ENCODE results near the gene SFMBT2.

DNA sequence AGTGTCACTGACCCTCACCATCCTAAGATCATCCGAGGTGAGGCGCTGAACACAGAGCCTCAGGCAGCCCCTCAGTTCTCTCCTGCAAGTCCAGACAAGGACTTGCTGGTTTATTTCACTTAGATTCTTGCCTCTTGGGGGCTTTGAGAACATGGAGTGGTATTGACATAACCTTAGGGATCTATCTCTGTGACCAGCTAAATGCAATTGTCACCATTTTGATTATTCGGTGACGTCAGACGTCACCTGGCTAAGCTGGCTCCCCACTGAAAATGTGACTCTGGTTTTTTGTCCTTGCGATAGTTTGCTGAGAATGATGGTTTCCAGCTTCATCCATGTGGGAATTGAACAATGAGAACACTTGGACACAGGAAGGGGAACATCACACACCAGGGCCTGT is 49.2 kb upstream of the SFMBT2 start:
- no peak for TF ChIP-seq POLR2A (IDR thresholded peaks at IDR 0.05)
- TF ChIP-seq, protein P1, sequence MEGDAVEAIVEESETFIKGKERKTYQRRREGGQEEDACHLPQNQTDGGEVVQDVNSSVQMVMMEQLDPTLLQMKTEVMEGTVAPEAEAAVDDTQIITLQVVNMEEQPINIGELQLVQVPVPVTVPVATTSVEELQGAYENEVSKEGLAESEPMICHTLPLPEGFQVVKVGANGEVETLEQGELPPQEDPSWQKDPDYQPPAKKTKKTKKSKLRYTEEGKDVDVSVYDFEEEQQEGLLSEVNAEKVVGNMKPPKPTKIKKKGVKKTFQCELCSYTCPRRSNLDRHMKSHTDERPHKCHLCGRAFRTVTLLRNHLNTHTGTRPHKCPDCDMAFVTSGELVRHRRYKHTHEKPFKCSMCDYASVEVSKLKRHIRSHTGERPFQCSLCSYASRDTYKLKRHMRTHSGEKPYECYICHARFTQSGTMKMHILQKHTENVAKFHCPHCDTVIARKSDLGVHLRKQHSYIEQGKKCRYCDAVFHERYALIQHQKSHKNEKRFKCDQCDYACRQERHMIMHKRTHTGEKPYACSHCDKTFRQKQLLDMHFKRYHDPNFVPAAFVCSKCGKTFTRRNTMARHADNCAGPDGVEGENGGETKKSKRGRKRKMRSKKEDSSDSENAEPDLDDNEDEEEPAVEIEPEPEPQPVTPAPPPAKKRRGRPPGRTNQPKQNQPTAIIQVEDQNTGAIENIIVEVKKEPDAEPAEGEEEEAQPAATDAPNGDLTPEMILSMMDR (IDR thresholded peaks at IDR 0.05) = no peak
